CD4-positive, CD25-positive, alpha-beta regulatory T cell (primary cell): ENCODE results near the gene CDH26. TPM values are rescaled to one million over a fixed set of nuclear protein-coding genes. Genes with fewer than 3 reads are reported as not detected.

Experiments used
- ATAC-seq, 2 donors: fragments of 150-1000 bp; cut with Tn5 transposase; one replicate each; pipeline ENCODE4 v1.10.0; 2021; ENCODE audit warnings: low read depth in 2 of 2, moderate number of reproducible peaks in 2 of 2, moderate library complexity in 1 of 2
- DNase-seq, 3 donors: peaks; one replicate each; pipeline versions ENCODE4 v3.0.0 to v3.0.0-alpha.2; 2012 to 2022; ENCODE audit warnings: mixed read lengths in 1 of 3
- H3K27ac ChIP-seq: one replicate; pipeline ENCODE4 v1.7.0; 2013; ENCODE audit warnings: mild to moderate bottlenecking, low read length; ENCODE audit not compliant: insufficient read depth, poor library complexity, severe bottlenecking
- H3K27me3 ChIP-seq: one replicate; pipeline ENCODE4 v1.7.0; 2013; ENCODE audit warnings: low read length; ENCODE audit not compliant: control insufficient read depth, insufficient read depth
- H3K36me3 ChIP-seq: one replicate; pipeline ENCODE4 v1.7.0; 2013; ENCODE audit warnings: mild to moderate bottlenecking, low read length, moderate library complexity; ENCODE audit not compliant: control insufficient read depth, insufficient read depth
- H3K4me1 ChIP-seq: 2 replicates; pipeline ENCODE4 v1.7.0; 2013; ENCODE audit warnings: mild to moderate bottlenecking, low read length; ENCODE audit not compliant: insufficient read depth, control insufficient read depth, poor library complexity, severe bottlenecking
- H3K4me3 ChIP-seq: one replicate; pipeline ENCODE4 v1.7.0; 2013; ENCODE audit warnings: low read depth, mild to moderate bottlenecking, low read length, moderate library complexity
- H3K9me3 ChIP-seq, 2 experiments: 1 replicate in 1 of 2; 2 replicates in 1 of 2; pipeline ENCODE4 v1.7.0; 2013; ENCODE audit warnings: low read length in 2 of 2, mild to moderate bottlenecking in 1 of 2, moderate library complexity in 1 of 2; ENCODE audit not compliant: control insufficient read depth in 2 of 2
- H3K27ac Mint-ChIP-seq, 3 donors: one replicate each; pipeline ENCODE4 v1.8.0; 2020 to 2022; ENCODE audit warnings: mild to moderate bottlenecking in 3 of 3, mixed read lengths in 3 of 3, moderate library complexity in 2 of 3
- H3K27me3 Mint-ChIP-seq: one replicate; pipeline ENCODE4 v1.8.0; 2022; ENCODE audit warnings: mild to moderate bottlenecking, mixed read lengths
- H3K36me3 Mint-ChIP-seq: one replicate; pipeline ENCODE4 v1.8.0; 2020; ENCODE audit warnings: mixed read lengths
- H3K4me1 Mint-ChIP-seq, 4 donors: one replicate each; pipeline ENCODE4 v1.8.0; 2020 to 2022; ENCODE audit warnings: mixed read lengths in 4 of 4, mild to moderate bottlenecking in 1 of 4
- H3K4me3 Mint-ChIP-seq, 4 donors: one replicate each; pipeline ENCODE4 v1.8.0; 2020 to 2022; ENCODE audit warnings: mild to moderate bottlenecking in 4 of 4, mixed read lengths in 4 of 4, moderate library complexity in 3 of 4
- H3K9me3 Mint-ChIP-seq, 7 donors: one replicate each; pipeline ENCODE4 v1.8.0; 2020 to 2022; ENCODE audit warnings: mixed read lengths in 7 of 7, mild to moderate bottlenecking in 3 of 7, moderate library complexity in 2 of 7
- polyA plus RNA-seq, 4 donors: library from polyadenylated mRNA; unstranded; fragments of 300-500 nt; fragmentation: Illumina TruSeq; gene quantifications; one replicate each; pipeline ENCODE4 v1.2.3, GENCODE V29; 2021
- total RNA-seq: library from RNA; stranded (reverse); gene quantifications from one replicate; pipeline ENCODE4 v1.2.3, GENCODE V29; 2022

Gene CDH26
- total and polyA plus RNA-seq, 5 donors from 2014 or later = 0.24 to 1.0 (median 0.31) TPM; not detected in 2

DNA sequence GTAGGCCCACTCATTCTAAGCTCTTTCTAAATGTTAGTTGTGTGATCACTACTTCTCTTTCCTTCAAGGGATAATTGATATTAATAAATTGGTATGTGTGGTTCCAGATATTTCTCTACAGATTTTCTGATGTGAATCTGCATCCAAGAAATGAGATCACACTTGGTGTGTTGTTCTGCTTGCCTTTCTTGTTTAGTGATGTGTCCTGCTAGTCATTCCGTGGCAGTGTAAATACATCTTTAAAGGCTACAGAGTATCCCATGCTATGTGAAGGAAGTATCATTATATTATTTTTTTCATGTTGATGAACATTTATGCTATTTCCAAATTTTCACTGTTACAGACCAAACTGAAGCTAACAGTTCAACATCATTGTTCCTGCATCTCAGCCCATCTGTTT lies 13.2 kb downstream of the CDH26 start:
- ATAC-seq (no peak), DNase-seq (no peak)
- H3K4me3 Mint-ChIP-seq = no peak overlapping the region

GRCh38 chr20:59972037-59972801 lies 14.0 kb downstream of the CDH26 start:
- Histone ChIP-seq H3K9me3 (no peaks in the 10 kb centered on the region), H3K4me1 (no peaks in the 10 kb centered on the region), H3K27ac (no peak overlapping the region), H3K4me3 (no peak overlapping the region), H3K36me3 (no peaks in the 10 kb centered on the region), H3K27me3 (no peaks in the 10 kb centered on the region)
- Mint-ChIP-seq H3K9me3 (peaks cover 0 to 5% (median 0%) of the 10 kb centered on the region in 7 donors), H3K27ac (no peak overlapping the region), H3K36me3 (peaks cover 14% of the 10 kb centered on the region), H3K4me1 (no peaks in the 10 kb centered on the region), H3K27me3 (no peaks in the 10 kb centered on the region), H3K4me3 (no peak overlapping the region)
- no peak for ATAC-seq
- no peak for DNase-seq

More for the DNA sequence above, 13.2 kb downstream of the CDH26 start:
- Mint-ChIP-seq H3K27ac (no peak overlapping the region), H3K36me3 (peaks cover 14% of the 10 kb centered on the region), H3K27me3 (no peaks in the 10 kb centered on the region), H3K4me1 (no peaks in the 10 kb centered on the region), H3K9me3 (peaks cover 0 to 5% (median 0%) of the 10 kb centered on the region in 7 donors)
- Histone ChIP-seq H3K4me3 (no peak overlapping the region), H3K4me1 (no peaks in the 10 kb centered on the region), H3K27ac (no peak overlapping the region), H3K9me3 (no peaks in the 10 kb centered on the region), H3K27me3 (no peaks in the 10 kb centered on the region), H3K36me3 (no peaks in the 10 kb centered on the region)

- no peaks in the 10 kb centered on the region for H3K4me1 ChIP-seq
- H3K27me3 ChIP-seq = no peaks in the 10 kb centered on the region
- Mint-ChIP-seq H3K4me1 (no peaks in the 10 kb centered on the region), H3K4me3 (no peak overlapping the region), H3K27ac (no peak overlapping the region), H3K9me3 (peaks cover 0 to 5% (median 1%) of the 10 kb centered on the region in 7 donors), H3K27me3 (no peaks in the 10 kb centered on the region), H3K36me3 (peaks cover 20% of the 10 kb centered on the region)
- H3K9me3 ChIP-seq = no peaks in the 10 kb centered on the region
- ATAC-seq = no peak
- H3K4me3 ChIP-seq = no peak overlapping the region
- no peak overlapping the region for H3K27ac ChIP-seq
- H3K36me3 ChIP-seq = no peaks in the 10 kb centered on the region
- DNase-seq = no peak
These were observed 18.0 kb downstream of the CDH26 start for GRCh38 chr20:59976156-59976782.

GRCh38 chr20:59977086-59977485 lies 18.9 kb downstream of the CDH26 start:
- Mint-ChIP-seq H3K4me1 (no peaks in the 10 kb centered on the region), H3K36me3 (peaks cover 16% of the 10 kb centered on the region), H3K27me3 (no peaks in the 10 kb centered on the region), H3K9me3 (peaks cover 0 to 5% (median 1%) of the 10 kb centered on the region in 7 donors), H3K4me3 (no peak overlapping the region), H3K27ac (no peak overlapping the region)
- no peaks in the 10 kb centered on the region for H3K4me1 ChIP-seq
- H3K36me3 ChIP-seq = no peaks in the 10 kb centered on the region
- H3K9me3 ChIP-seq = no peaks in the 10 kb centered on the region
- ATAC-seq (no peak), DNase-seq (no peak)
- no peak overlapping the region for H3K4me3 ChIP-seq
- H3K27ac ChIP-seq = no peak overlapping the region
- H3K27me3 ChIP-seq = no peaks in the 10 kb centered on the region

GRCh38 chr20:59983076-59983475 lies 24.9 kb downstream of the CDH26 start:
- Histone ChIP-seq H3K4me3 (no peak overlapping the region), H3K9me3 (no peaks in the 10 kb centered on the region), H3K27me3 (no peaks in the 10 kb centered on the region), H3K4me1 (no peaks in the 10 kb centered on the region), H3K27ac (no peak overlapping the region), H3K36me3 (no peaks in the 10 kb centered on the region)
- no peak overlapping the region for H3K4me3 Mint-ChIP-seq
- no peaks in the 10 kb centered on the region for H3K27me3 Mint-ChIP-seq
- H3K27ac Mint-ChIP-seq = no peak overlapping the region
- ATAC-seq (no peak), DNase-seq (no peak)
- H3K9me3 Mint-ChIP-seq = peaks cover 0 to 2% (median 0%) of the 10 kb centered on the region in 7 donors
- peaks cover 18% of the 10 kb centered on the region for H3K36me3 Mint-ChIP-seq
- no peaks in the 10 kb centered on the region for H3K4me1 Mint-ChIP-seq

DNA sequence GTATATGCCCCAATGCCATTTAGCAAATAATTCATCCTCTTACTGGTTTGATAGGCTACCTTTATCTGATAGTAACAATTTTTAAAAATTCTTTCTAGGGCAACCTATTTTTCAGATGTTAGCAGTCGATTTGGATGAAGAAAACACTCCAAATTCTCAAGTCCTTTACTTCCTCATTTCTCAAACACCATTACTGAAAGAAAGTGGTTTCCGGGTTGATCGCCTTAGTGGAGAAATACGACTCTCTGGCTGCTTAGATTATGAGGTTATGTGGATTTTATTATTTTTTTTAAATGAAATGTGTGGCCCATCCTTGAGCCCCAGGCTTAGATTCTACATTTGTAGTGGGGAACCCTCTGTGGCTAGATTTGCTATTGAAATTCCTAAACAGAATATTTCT lies 26.3 kb downstream of the CDH26 start:
- Histone ChIP-seq H3K27ac (no peak overlapping the region), H3K9me3 (no peaks in the 10 kb centered on the region), H3K27me3 (no peaks in the 10 kb centered on the region), H3K4me3 (no peak overlapping the region), H3K36me3 (no peaks in the 10 kb centered on the region), H3K4me1 (no peaks in the 10 kb centered on the region)
- DNase-seq (no peak), ATAC-seq (no peak)
- Mint-ChIP-seq H3K4me1 (no peaks in the 10 kb centered on the region), H3K27ac (no peak overlapping the region), H3K36me3 (peaks cover 22% of the 10 kb centered on the region), H3K9me3 (peaks cover 0 to 2% (median 0%) of the 10 kb centered on the region in 7 donors), H3K27me3 (no peaks in the 10 kb centered on the region), H3K4me3 (no peak overlapping the region)

GRCh38 chr20:59985164-59985563 lies 26.9 kb downstream of the CDH26 start:
- no peaks in the 10 kb centered on the region for H3K9me3 ChIP-seq
- H3K9me3 Mint-ChIP-seq = peaks cover 0 to 2% (median 0%) of the 10 kb centered on the region in 7 donors
- no peaks in the 10 kb centered on the region for H3K27me3 Mint-ChIP-seq
- no peaks in the 10 kb centered on the region for H3K27me3 ChIP-seq
- no peak overlapping the region for H3K4me3 Mint-ChIP-seq
- no peak for ATAC-seq
- no peaks in the 10 kb centered on the region for H3K4me1 ChIP-seq
- peak overlapping the region in 1 of 3 donors; percentile 84 for H3K27ac Mint-ChIP-seq
- no peaks in the 10 kb centered on the region for H3K4me1 Mint-ChIP-seq
- H3K27ac ChIP-seq = no peak overlapping the region
- peaks cover 28% of the 10 kb centered on the region for H3K36me3 Mint-ChIP-seq
- no peaks in the 10 kb centered on the region for H3K36me3 ChIP-seq
- no peak overlapping the region for H3K4me3 ChIP-seq
- no peak for DNase-seq

DNA sequence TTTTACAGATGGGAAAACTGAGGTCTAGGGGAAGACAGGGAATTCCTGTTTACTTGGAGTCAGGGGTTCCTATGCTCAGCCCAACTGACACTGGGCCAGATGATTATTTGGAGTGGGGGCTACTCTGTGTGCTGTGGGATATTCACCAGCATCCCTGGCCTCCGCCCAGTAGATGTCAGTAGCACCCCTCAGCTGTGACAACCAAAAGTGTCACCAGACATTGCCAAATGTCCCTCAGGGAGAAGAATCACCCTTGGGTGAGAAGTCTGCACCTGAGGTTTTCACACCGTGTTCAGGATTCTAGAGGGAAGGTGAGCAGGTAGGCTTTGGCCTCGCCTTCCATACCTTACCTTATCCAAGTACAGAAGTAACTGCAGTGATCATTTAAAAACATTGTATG lies 27.6 kb downstream of the CDH26 start:
- Histone ChIP-seq H3K36me3 (no peaks in the 10 kb centered on the region), H3K27ac (no peak overlapping the region), H3K4me1 (no peaks in the 10 kb centered on the region), H3K4me3 (no peak overlapping the region), H3K27me3 (no peaks in the 10 kb centered on the region), H3K9me3 (no peaks in the 10 kb centered on the region)
- Mint-ChIP-seq H3K27ac (no peak overlapping the region), H3K4me3 (no peak overlapping the region), H3K36me3 (peaks cover 28% of the 10 kb centered on the region), H3K27me3 (no peaks in the 10 kb centered on the region), H3K4me1 (no peaks in the 10 kb centered on the region), H3K9me3 (no peaks in the 10 kb centered on the region)
- DNase-seq (peak in 1 of 3 donors; percentile 4), ATAC-seq (no peak)
